ENCODE results near the gene CLSTN1. TPM values are rescaled to one million over a fixed set of nuclear protein-coding genes. Genes with fewer than 3 reads are reported as not detected.

CLSTN1 gene
- total RNA-seq, 2 experiments from 2014 or later, result 29.3 to 29.9 TPM

GRCh38 chr1:9801909-9802308 lies 21.9 kb downstream of the CLSTN1 start:
- ChIA-PET POLR2A (interaction anchor here (1.1 kb wide), 1 partner anchor 15 kb away, joined by 3 read pairs; no protein-coding TSS in a partner anchor), CTCF (interaction anchor here (1.4 to 7.9 kb wide), 2 partner anchors 18 to 80 kb away, joined by 3 to 47 read pairs; no protein-coding TSS in a partner anchor)
- Mint-ChIP-seq H3K9me3 (no peaks in the 10 kb centered on the region), H3K27ac (no peak overlapping the region), H3K27me3 (no peaks in the 10 kb centered on the region), H3K4me1 (ENCODE audit: low read depth) (peaks cover 54% of the 10 kb centered on the region), H3K4me3 (no peak overlapping the region), H3K36me3 (ENCODE audit: low read depth) (peaks cover 5% of the 10 kb centered on the region)
- TF ChIP-seq, protein P1, sequence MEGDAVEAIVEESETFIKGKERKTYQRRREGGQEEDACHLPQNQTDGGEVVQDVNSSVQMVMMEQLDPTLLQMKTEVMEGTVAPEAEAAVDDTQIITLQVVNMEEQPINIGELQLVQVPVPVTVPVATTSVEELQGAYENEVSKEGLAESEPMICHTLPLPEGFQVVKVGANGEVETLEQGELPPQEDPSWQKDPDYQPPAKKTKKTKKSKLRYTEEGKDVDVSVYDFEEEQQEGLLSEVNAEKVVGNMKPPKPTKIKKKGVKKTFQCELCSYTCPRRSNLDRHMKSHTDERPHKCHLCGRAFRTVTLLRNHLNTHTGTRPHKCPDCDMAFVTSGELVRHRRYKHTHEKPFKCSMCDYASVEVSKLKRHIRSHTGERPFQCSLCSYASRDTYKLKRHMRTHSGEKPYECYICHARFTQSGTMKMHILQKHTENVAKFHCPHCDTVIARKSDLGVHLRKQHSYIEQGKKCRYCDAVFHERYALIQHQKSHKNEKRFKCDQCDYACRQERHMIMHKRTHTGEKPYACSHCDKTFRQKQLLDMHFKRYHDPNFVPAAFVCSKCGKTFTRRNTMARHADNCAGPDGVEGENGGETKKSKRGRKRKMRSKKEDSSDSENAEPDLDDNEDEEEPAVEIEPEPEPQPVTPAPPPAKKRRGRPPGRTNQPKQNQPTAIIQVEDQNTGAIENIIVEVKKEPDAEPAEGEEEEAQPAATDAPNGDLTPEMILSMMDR (IDR thresholded peaks at IDR 0.05), result no peak
- ATAC-seq, result no peak
- intact Hi-C loops (cut with micrococcal nuclease), result no loop called here
- no peak for DNase-seq

- intact Hi-C loops (cut with micrococcal nuclease), result no loop called here
- TF ChIP-seq, protein P1 (IDR thresholded peaks at IDR 0.05), result no peak
- ChIA-PET POLR2A (interaction anchor here (0.6 to 1.6 kb wide), 2 partner anchors 11 to 19 kb away, joined by 3 to 4 read pairs; no protein-coding TSS in a partner anchor), CTCF (interaction anchor here (1.6 to 7.9 kb wide), 2 partner anchors 14 to 170 kb away, joined by 4 to 47 read pairs; no protein-coding TSS in a partner anchor)
- Mint-ChIP-seq H3K27ac (peak overlapping the region; percentile 56), H3K4me3 (no peak overlapping the region), H3K4me1 (ENCODE audit: low read depth) (peaks cover 53% of the 10 kb centered on the region), H3K27me3 (no peaks in the 10 kb centered on the region), H3K36me3 (ENCODE audit: low read depth) (peaks cover 6% of the 10 kb centered on the region), H3K9me3 (no peaks in the 10 kb centered on the region)
- no peak for DNase-seq
- peak; percentile 20 for ATAC-seq
These were observed 25.3 kb downstream of the CLSTN1 start for GRCh38 chr1:9798236-9799130.

- no peak overlapping the region for H3K4me3 Mint-ChIP-seq
- no peak overlapping the region for H3K27ac Mint-ChIP-seq
- no peaks in the 10 kb centered on the region for H3K27me3 Mint-ChIP-seq
- no peak for DNase-seq
- CTCF ChIA-PET, result interaction anchor here (7.9 kb wide), 1 partner anchor 13 kb away, joined by 47 read pairs; no protein-coding TSS in a partner anchor
- H3K4me1 Mint-ChIP-seq (ENCODE audit: low read depth), result peaks cover 49% of the 10 kb centered on the region
- POLR2A ChIA-PET, result interaction anchor here (0.6 to 1.6 kb wide), 2 partner anchors 9 to 413 kb away, joined by 3 to 4 read pairs; no protein-coding TSS in a partner anchor
- H3K9me3 Mint-ChIP-seq, result no peaks in the 10 kb centered on the region
- intact Hi-C loops (cut with micrococcal nuclease), result no loop called here
- TF ChIP-seq, protein P1 (IDR thresholded peaks at IDR 0.05), result no peak
- H3K36me3 Mint-ChIP-seq (ENCODE audit: low read depth), result peaks cover 6% of the 10 kb centered on the region
- no peak for ATAC-seq
These were observed 26.7 kb downstream of the CLSTN1 start for GRCh38 chr1:9797049-9797448.

DNA sequence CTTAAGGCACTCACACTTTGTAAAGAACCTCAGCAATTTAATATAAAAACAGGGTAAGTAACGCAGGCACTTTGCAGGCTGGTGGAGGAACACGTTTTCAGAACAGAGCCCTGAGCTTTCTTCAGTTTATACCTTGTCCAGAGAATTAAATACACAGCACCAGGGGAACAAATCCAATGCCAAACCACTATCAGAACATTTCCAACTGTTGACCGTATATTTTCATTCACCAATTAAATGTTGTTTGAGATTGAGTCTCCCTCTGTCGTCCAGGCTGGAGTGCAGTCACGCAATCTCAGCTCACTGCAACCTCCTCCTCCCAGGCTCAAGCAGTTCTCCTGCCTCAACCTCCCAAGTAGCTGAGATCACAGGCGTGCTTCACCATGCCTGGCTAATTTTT lies 29.7 kb downstream of the CLSTN1 start:
- H3K27me3 Mint-ChIP-seq, result no peaks in the 10 kb centered on the region
- ChIA-PET CTCF (interaction anchor here (1.0 to 2.8 kb wide), 3 partner anchors 9 to 167 kb away, joined by 3 to 18 read pairs (median 3); no protein-coding TSS in a partner anchor), POLR2A (interaction anchor here (1.4 to 1.5 kb wide), 3 partner anchors 10 to 67 kb away, joined by 3 to 6 read pairs (median 3); no protein-coding TSS in a partner anchor)
- TF ChIP-seq, protein P1 (IDR thresholded peaks at IDR 0.05), result no peak
- no peak for DNase-seq
- H3K36me3 Mint-ChIP-seq (ENCODE audit: low read depth), result peaks cover 6% of the 10 kb centered on the region
- peaks cover 2% of the 10 kb centered on the region for H3K9me3 Mint-ChIP-seq
- no peak overlapping the region for H3K27ac Mint-ChIP-seq
- intact Hi-C loops (cut with micrococcal nuclease), result no loop called here
- no peak for ATAC-seq
- no peak overlapping the region for H3K4me3 Mint-ChIP-seq
- H3K4me1 Mint-ChIP-seq (ENCODE audit: low read depth), result peaks cover 35% of the 10 kb centered on the region

Measured in activated CD8-positive, alpha-beta T cell treated with anti-CD3 and anti-CD28 coated beads for 36 hours (primary cell).